ENCODE data around the gene FANCF.
"Not testable (repeated sequence)": the region's sequence is repeated elsewhere in the genome, so short reads cannot be mapped to it uniquely, and the experiment has no call there.

The FANCF gene

GRCh38 chr11:22625448-22626287 lies at the start of gene FANCF:
Gene FANCF, minus strand, starts transcription at chr11:22625823. Its CDS starts 13 bp downstream, at chr11:22625810.
- peak; percentile 91 for DNase-seq

GRCh38 chr11:22674470-22675439 lies 49.1 kb upstream of the FANCF start:
- DNase-seq: no peak

GRCh38 chr11:22671751-22672150 lies 46.1 kb upstream of the FANCF start:
- no peak for DNase-seq

GRCh38 chr11:22670830-22671229 lies 45.2 kb upstream of the FANCF start:
- no peak for DNase-seq

GRCh38 chr11:22669368-22669767 lies 43.7 kb upstream of the FANCF start:
- no peak for DNase-seq

GRCh38 chr11:22668005-22668796 lies 42.6 kb upstream of the FANCF start:
- DNase-seq: no peak

GRCh38 chr11:22666688-22667439 lies 41.2 kb upstream of the FANCF start:
- DNase-seq: no peak

GRCh38 chr11:22666325-22666687 lies 40.7 kb upstream of the FANCF start, which contains the start of gene GAS2:
Gene GAS2, plus strand, starts transcription at chr11:22666611. Its CDS starts 8,259 bp downstream, at chr11:22674870.
- DNase-seq: no peak

GRCh38 chr11:22659783-22660182 lies 34.2 kb upstream of the FANCF start:
- DNase-seq: no peak

GRCh38 chr11:22657101-22657694 lies 31.6 kb upstream of the FANCF start:
- DNase-seq: no peak

GRCh38 chr11:22656130-22656529 lies 30.5 kb upstream of the FANCF start:
- DNase-seq: no peak

- not testable (repeated sequence) for DNase-seq
These were observed 26.7 kb upstream of the FANCF start for GRCh38 chr11:22652346-22652745.

- no peak for DNase-seq
These were observed 15.9 kb upstream of the FANCF start for GRCh38 chr11:22641559-22641958.

GRCh38 chr11:22640862-22641261 lies 15.2 kb upstream of the FANCF start:
- no peak for DNase-seq

GRCh38 chr11:22635689-22636088 lies 10.1 kb upstream of the FANCF start:
- no peak for DNase-seq

- DNase-seq: no peak
These were observed 9.4 kb upstream of the FANCF start for GRCh38 chr11:22634897-22635629.

GRCh38 chr11:22633354-22633902 lies 7.8 kb upstream of the FANCF start:
- no peak for DNase-seq

- DNase-seq: no peak
These were observed 1.8 kb upstream of the FANCF start for GRCh38 chr11:22627421-22627820.

GRCh38 chr11:22626573-22627239 lies 1.1 kb upstream of the FANCF start:
- no peak for DNase-seq
